Cardiac muscle cell (in vitro differentiated cells and primary cell): ENCODE data around the gene SLC9B2. TPM values are rescaled to one million over a fixed set of nuclear protein-coding genes. Genes with fewer than 3 reads are reported as not detected.
"Not testable (repeated sequence)": the region's sequence is repeated elsewhere in the genome, so short reads cannot be mapped to it uniquely, and the experiment has no call there.

Experiments used
- DNase-seq, 2 donors: peaks; one replicate each; pipeline versions ENCODE4 v3.0.0 to v3.0.0-alpha.2; 2010 to 2017; ENCODE audit warnings: low read depth in 1 of 2, low spot score in 1 of 2
- H3K27ac ChIP-seq: fragments of 200-600 bp; sonication (generic); 2 replicates; pipeline ENCODE4 v1.5.1; 2016
- H3K27me3 ChIP-seq: fragments of 200-600 bp; sonication (generic); 2 replicates; pipeline ENCODE4 v1.6.0; 2016; ENCODE audit warnings: control low read depth
- H3K36me3 ChIP-seq: fragments of 200-600 bp; sonication (generic); 2 replicates; pipeline ENCODE4 v1.5.1; 2016; ENCODE audit warnings: control low read depth
- H3K4me1 ChIP-seq: fragments of 200-600 bp; sonication (generic); 2 replicates; pipeline ENCODE4 v1.8.1; 2017; ENCODE audit warnings: low read depth, mild to moderate bottlenecking, mixed run types
- H3K4me3 ChIP-seq: fragments of 200-600 bp; sonication (generic); 2 replicates; pipeline ENCODE4 v1.5.1; 2016; ENCODE audit warnings: mild to moderate bottlenecking
- H3K9me3 ChIP-seq: fragments of 200-600 bp; sonication (generic); 2 replicates; pipeline ENCODE4 v1.5.1; 2017; ENCODE audit warnings: low read depth, mild to moderate bottlenecking, control low read depth
- CTCF ChIP-seq: IDR thresholded peaks from 2 replicates; pipeline ENCODE4 v1.5.1; 2012; ENCODE audit warnings: low read depth, mild to moderate bottlenecking, low read length
- polyA plus RNA-seq: library from polyadenylated mRNA; unstranded; fragments of >200 nt; fragmentation: Nextera tagmentation; extraction: Ambion mirVana; gene quantifications from 2 replicates; pipeline ENCODE4 v1.2.1, GENCODE V29; 2016
- total RNA-seq: library from RNA; depleted of rRNA; stranded (reverse); fragments of >200 nt; gene quantifications from 2 replicates; pipeline ENCODE4 v1.2.3, GENCODE V29; 2016

The SLC9B2 gene
- total and polyA plus RNA-seq, 2 experiments from 2014 or later = 14.5 to 19.1 TPM

GRCh38 chr4:103008875-103009729 is 67.5 kb downstream of the SLC9B2 start:
- H3K9me3 ChIP-seq = no peaks in the 10 kb centered on the region
- H3K4me3 ChIP-seq = no peak overlapping the region
- peak; percentile 70 for TF ChIP-seq CTCF
- no peaks in the 10 kb centered on the region for H3K36me3 ChIP-seq
- no peak overlapping the region for H3K27ac ChIP-seq
- H3K4me1 ChIP-seq = peaks cover 7% of the 10 kb centered on the region
- DNase-seq = peak; percentile 69 to 87
- peaks cover 1% of the 10 kb centered on the region for H3K27me3 ChIP-seq

GRCh38 chr4:103002551-103002950 is 74.0 kb downstream of the SLC9B2 start:
- peak; percentile 39 to 57 for DNase-seq
- Histone ChIP-seq H3K4me1 (no peaks in the 10 kb centered on the region), H3K4me3 (no peak overlapping the region), H3K27me3 (no peaks in the 10 kb centered on the region), H3K36me3 (no peaks in the 10 kb centered on the region), H3K9me3 (no peaks in the 10 kb centered on the region), H3K27ac (no peak overlapping the region)
- TF ChIP-seq CTCF = no peak

DNA sequence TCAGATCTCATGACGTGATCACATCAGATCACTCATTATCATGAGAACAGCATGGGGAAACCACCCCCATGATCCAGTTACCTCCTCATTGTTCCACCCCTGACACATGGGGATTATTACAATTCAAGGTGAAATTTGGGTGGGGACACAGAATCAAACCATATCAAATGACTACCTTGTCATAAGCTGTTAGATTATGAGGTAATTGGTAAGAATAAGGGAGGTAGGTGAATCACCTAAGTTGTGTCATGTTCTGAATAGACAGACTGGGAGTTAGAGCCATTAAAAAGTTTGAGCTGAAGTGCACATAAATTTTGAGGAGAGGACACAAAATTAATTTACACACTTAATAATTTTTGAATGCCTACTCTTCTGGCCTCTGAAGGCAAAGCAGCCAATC is 81.8 kb downstream of the SLC9B2 start:
- no peak for TF ChIP-seq CTCF
- H3K4me1 ChIP-seq = no peaks in the 10 kb centered on the region
- DNase-seq = no peak
- no peaks in the 10 kb centered on the region for H3K9me3 ChIP-seq
- no peak overlapping the region for H3K27ac ChIP-seq
- no peak overlapping the region for H3K4me3 ChIP-seq
- no peaks in the 10 kb centered on the region for H3K27me3 ChIP-seq
- H3K36me3 ChIP-seq = no peaks in the 10 kb centered on the region

GRCh38 chr4:102993985-102994384 is 82.6 kb downstream of the SLC9B2 start:
- H3K4me3 ChIP-seq, H3K27me3 ChIP-seq, H3K9me3 ChIP-seq, H3K4me1 ChIP-seq, H3K27ac ChIP-seq, H3K36me3 ChIP-seq, DNase-seq: not testable (repeated sequence)

DNA sequence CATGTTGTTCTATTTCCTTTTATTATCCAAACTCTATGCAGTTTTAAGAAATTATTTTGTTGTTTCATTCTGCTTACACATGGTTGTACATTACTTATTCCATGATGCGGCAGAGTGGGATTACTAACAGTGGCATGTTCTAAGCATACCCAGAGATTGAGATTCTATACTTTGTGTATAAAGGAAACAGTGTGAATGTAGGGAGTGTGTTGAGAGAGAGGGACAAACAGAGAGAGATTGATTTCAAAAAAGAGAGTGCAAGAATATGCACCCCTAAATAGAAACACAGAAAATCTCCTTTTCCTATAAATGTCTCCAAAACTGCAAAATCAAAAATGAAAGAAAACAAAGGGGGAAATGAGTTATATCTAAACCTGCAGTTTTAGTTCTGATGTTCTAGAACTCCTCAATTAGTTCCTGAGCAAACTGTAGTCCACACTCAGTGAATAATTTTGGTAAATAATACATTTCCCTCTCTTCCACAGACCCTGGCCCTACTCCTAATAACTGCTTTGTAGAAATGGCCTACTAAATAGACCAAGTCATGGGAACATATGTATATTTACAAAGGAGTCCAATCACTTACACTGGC is 88.0 kb downstream of the SLC9B2 start:
- no peaks in the 10 kb centered on the region for H3K4me1 ChIP-seq
- no peaks in the 10 kb centered on the region for H3K9me3 ChIP-seq
- TF ChIP-seq CTCF = no peak
- no peaks in the 10 kb centered on the region for H3K27me3 ChIP-seq
- H3K4me3 ChIP-seq = no peak overlapping the region
- H3K36me3 ChIP-seq = no peaks in the 10 kb centered on the region
- no peak overlapping the region for H3K27ac ChIP-seq
- DNase-seq = no peak

GRCh38 chr4:102981005-102981404 is 95.6 kb downstream of the SLC9B2 start:
- Histone ChIP-seq H3K4me1 (no peaks in the 10 kb centered on the region), H3K36me3 (no peaks in the 10 kb centered on the region), H3K4me3 (no peak overlapping the region), H3K27ac (no peak overlapping the region), H3K9me3 (no peaks in the 10 kb centered on the region), H3K27me3 (no peaks in the 10 kb centered on the region)
- no peak for DNase-seq
- TF ChIP-seq CTCF = no peak
